Stomach (tissue), 9 donors: ENCODE measurements around the gene TENM3. TPM values are rescaled to one million over a fixed set of nuclear protein-coding genes. Genes with fewer than 3 reads are reported as not detected.

ENCODE experiments used
- DNase-seq, 2 donors: peaks; one replicate each; pipeline versions ENCODE4 v3.0.0 to v3.0.0-alpha.2; 2013 to 2019
- H3K27ac ChIP-seq, 5 donors: fragments of 200-600 bp in 4 of 5; sonication (generic) in 4 of 5; one replicate each; pipeline ENCODE4 v1.5.1; 2013 to 2019; ENCODE audit warnings: mild to moderate bottlenecking in 1 of 5, moderate library complexity in 1 of 5
- H3K27me3 ChIP-seq, 3 donors: fragments of 200-600 bp; sonication (generic); one replicate each; pipeline ENCODE4 v1.5.1; 2017 to 2019; ENCODE audit warnings: mixed run types in 1 of 3
- H3K36me3 ChIP-seq, 4 donors: fragments of 200-600 bp; sonication (generic); 1 replicate in 3 of 4; 2 replicates in 1 of 4; pipeline ENCODE4 v1.5.1; 2016 to 2019
- H3K4me1 ChIP-seq, 4 donors: fragments of 200-600 bp; sonication (generic); one replicate each; pipeline ENCODE4 v1.5.1; 2016 to 2019
- H3K4me3 ChIP-seq, 4 donors: fragments of 200-600 bp; sonication (generic) in 3 of 4; one replicate each; pipeline ENCODE4 v1.5.1; 2016 to 2019; ENCODE audit warnings: mild to moderate bottlenecking in 1 of 4
- H3K9me3 ChIP-seq, 4 donors: fragments of 200-600 bp; sonication (generic); one replicate each; pipeline ENCODE4 v1.5.1; 2016 to 2019
- EP300 ChIP-seq: sonication (generic); formaldehyde crosslinking; IDR thresholded peaks from one replicate; pipeline ENCODE4 v1.6.1; 2017; ENCODE audit warnings: antibody characterized with exemption
- POLR2A ChIP-seq, 4 donors: fragments of 450-650 bp; IDR thresholded peaks; one replicate each; pipeline ENCODE4 v1.6.1; 2016; ENCODE audit warnings: antibody characterized with exemption in 4 of 4, control low read depth in 2 of 4, mild to moderate bottlenecking in 1 of 4, moderate library complexity in 1 of 4
- POLR2AphosphoS5 ChIP-seq, 3 donors: sonication (generic); formaldehyde crosslinking; IDR thresholded peaks; one replicate each; pipeline ENCODE4 v1.6.1; 2016; ENCODE audit warnings: antibody characterized with exemption in 3 of 3
- WGBS, 5 donors: extraction: QIAGEN DNeasy Blood & Tissue Kit in 3 of 5; methylation state at CpG; one replicate each; pipeline versions ENCODE4 v1.1.5 to v1.1.7; 2013 to 2018; 5-methylcytosine and 5-hydroxymethylcytosine counted together
- intact Hi-C: fragments of 100-400 bp; cut with DNase I; formaldehyde crosslinking; loops from one replicate; pipeline ENCODE4 v1.15.1; 2023; ENCODE audit warnings: low total_unique reads
- polyA plus RNA-seq, 3 donors: library from polyadenylated mRNA; stranded (reverse); fragments of 200-250 nt; gene quantifications; one replicate each; pipeline ENCODE4 v1.2.3, GENCODE V29; 2013
- total RNA-seq, 5 donors: library from RNA; depleted of rRNA; stranded (reverse); fragments of >200 nt; gene quantifications; one replicate each; pipeline versions ENCODE4 v1.1.0 to v1.2.3, GENCODE V29; 2014 to 2016
- TF ChIP-seq, protein P1 (sequence below), 7 experiments: fragments of 450-650 bp in 4 of 7; fragments of 200-600 bp in 3 of 7; sonication (generic) in 3 of 7; IDR thresholded peaks; one replicate each; pipeline ENCODE4 v1.5.1; 2016 to 2019; ENCODE audit warnings: antibody characterized with exemption in 7 of 7, control low read depth in 2 of 7, mild to moderate bottlenecking in 1 of 7
- donor health status: healthy with polysubstance abuse.
- donor health status: Bipolar disorder and iron deficiency.
- donor health status: healthy.

The TENM3 gene
- total and polyA plus RNA-seq, 8 donors: under 0.01 to 8.3 (median 0.44) TPM

- Histone ChIP-seq H3K4me1 (no peaks in the 10 kb centered on the region), H3K27ac (no peak overlapping the region), H3K4me3 (no peak overlapping the region), H3K9me3 (no peaks in the 10 kb centered on the region), H3K36me3 (no peaks in the 10 kb centered on the region), H3K27me3 (no peaks in the 10 kb centered on the region)
- intact Hi-C loops: no loop called here
- no peak for TF ChIP-seq POLR2AphosphoS5 (IDR thresholded peaks at IDR 0.05)
- DNase-seq: no peak
- WGBS, 5 donors: 79 to 86% (median 80%) methylated on average over 3 of the region's 3 CpGs
Measured at GRCh38 chr4:182740256-182740655, 497.1 kb downstream of the TENM3 start.

DNA sequence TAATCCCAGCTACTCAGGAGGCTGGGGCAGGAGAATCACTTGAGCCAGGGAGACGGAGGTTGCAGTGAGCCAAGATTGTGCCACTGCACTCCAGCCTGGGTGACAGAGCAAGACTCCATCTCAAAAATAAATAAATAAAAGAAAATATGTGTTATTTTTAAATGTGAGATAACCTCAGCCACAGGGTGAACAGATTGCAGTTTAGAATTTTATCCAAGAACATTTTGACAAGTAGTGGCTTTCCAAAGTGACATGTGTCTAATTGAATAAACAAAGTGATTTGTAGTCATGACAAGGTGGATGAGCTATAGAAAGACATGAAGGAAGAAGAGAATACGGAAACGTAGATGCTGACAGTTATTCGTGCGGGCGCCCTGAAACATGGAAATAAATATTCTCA lies 497.9 kb downstream of the TENM3 start:
- no peak overlapping the region for H3K27ac ChIP-seq
- H3K36me3 ChIP-seq: no peaks in the 10 kb centered on the region
- no peak for DNase-seq
- TF ChIP-seq POLR2AphosphoS5 (IDR thresholded peaks at IDR 0.05) (no peak), EP300 (no peak), POLR2A (IDR thresholded peaks at IDR 0.05) (no peak)
- TF ChIP-seq, protein P1, sequence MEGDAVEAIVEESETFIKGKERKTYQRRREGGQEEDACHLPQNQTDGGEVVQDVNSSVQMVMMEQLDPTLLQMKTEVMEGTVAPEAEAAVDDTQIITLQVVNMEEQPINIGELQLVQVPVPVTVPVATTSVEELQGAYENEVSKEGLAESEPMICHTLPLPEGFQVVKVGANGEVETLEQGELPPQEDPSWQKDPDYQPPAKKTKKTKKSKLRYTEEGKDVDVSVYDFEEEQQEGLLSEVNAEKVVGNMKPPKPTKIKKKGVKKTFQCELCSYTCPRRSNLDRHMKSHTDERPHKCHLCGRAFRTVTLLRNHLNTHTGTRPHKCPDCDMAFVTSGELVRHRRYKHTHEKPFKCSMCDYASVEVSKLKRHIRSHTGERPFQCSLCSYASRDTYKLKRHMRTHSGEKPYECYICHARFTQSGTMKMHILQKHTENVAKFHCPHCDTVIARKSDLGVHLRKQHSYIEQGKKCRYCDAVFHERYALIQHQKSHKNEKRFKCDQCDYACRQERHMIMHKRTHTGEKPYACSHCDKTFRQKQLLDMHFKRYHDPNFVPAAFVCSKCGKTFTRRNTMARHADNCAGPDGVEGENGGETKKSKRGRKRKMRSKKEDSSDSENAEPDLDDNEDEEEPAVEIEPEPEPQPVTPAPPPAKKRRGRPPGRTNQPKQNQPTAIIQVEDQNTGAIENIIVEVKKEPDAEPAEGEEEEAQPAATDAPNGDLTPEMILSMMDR (IDR thresholded peaks at IDR 0.05): no peak
- no peaks in the 10 kb centered on the region for H3K27me3 ChIP-seq
- intact Hi-C loops: no loop called here
- peaks cover 0 to under 1% (median 0%) of the 10 kb centered on the region in 4 donors for H3K9me3 ChIP-seq
- 94 to 96% (median 94%) methylated on average over 6 of the region's 6 CpGs for WGBS, 5 donors
- no peaks in the 10 kb centered on the region for H3K4me1 ChIP-seq
- no peak overlapping the region for H3K4me3 ChIP-seq

GRCh38 chr4:182741914-182742313 lies 498.7 kb downstream of the TENM3 start:
- H3K27ac ChIP-seq: no peak overlapping the region
- intact Hi-C loops: no loop called here
- no peak for DNase-seq
- no peaks in the 10 kb centered on the region for H3K4me1 ChIP-seq
- H3K36me3 ChIP-seq: no peaks in the 10 kb centered on the region
- 79 to 86% (median 83%) methylated on average over 5 of the region's 5 CpGs for WGBS, 5 donors
- TF ChIP-seq POLR2A (IDR thresholded peaks at IDR 0.05): no peak
- no peaks in the 10 kb centered on the region for H3K27me3 ChIP-seq
- no peak overlapping the region for H3K4me3 ChIP-seq
- peaks cover 0 to 4% (median 0%) of the 10 kb centered on the region in 4 donors for H3K9me3 ChIP-seq

DNA sequence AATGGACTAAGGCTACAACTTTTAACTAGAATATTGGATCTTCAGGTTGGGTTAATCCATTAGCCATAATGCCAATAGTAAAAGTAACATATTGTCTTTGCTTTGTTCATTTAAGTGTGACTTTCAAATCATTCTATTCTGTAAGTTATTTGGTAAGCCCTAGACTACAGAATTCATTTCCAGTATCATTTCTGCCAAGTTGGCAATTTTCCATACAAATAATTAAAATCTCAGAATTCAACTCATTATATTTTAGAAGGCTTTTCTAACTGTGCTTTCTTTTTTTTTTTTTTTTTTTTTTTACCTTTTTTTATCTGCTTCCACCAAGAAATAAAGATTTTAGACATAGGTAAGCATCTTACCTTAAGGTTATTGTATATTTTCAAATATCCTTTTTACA lies 500.6 kb downstream of the TENM3 start:
- no peak overlapping the region for H3K4me3 ChIP-seq
- H3K27me3 ChIP-seq: no peaks in the 10 kb centered on the region
- H3K36me3 ChIP-seq: no peaks in the 10 kb centered on the region
- DNase-seq: no peak
- H3K4me1 ChIP-seq: no peaks in the 10 kb centered on the region
- intact Hi-C loops: no loop called here
- TF ChIP-seq EP300 (no peak), POLR2A (IDR thresholded peaks at IDR 0.05) (no peak), POLR2AphosphoS5 (IDR thresholded peaks at IDR 0.05) (no peak)
- TF ChIP-seq, protein P1 (IDR thresholded peaks at IDR 0.05): no peak
- no peak overlapping the region for H3K27ac ChIP-seq
- peaks cover 0 to 4% (median 0%) of the 10 kb centered on the region in 4 donors for H3K9me3 ChIP-seq

GRCh38 chr4:182745237-182745636 lies 502.0 kb downstream of the TENM3 start:
- Histone ChIP-seq H3K4me1 (no peaks in the 10 kb centered on the region), H3K36me3 (no peaks in the 10 kb centered on the region), H3K27me3 (no peaks in the 10 kb centered on the region), H3K9me3 (peaks cover 0 to 4% (median 0%) of the 10 kb centered on the region in 4 donors), H3K4me3 (no peak overlapping the region), H3K27ac (no peak overlapping the region)
- peak in 1 of 2 donors; percentile 38 for DNase-seq
- 30 to 50% (median 36%) methylated on average over 4 of the region's 4 CpGs for WGBS, 5 donors
- intact Hi-C loops: no loop called here
- TF ChIP-seq POLR2A (IDR thresholded peaks at IDR 0.05) (no peak), EP300 (no peak), POLR2AphosphoS5 (IDR thresholded peaks at IDR 0.05) (no peak)
- TF ChIP-seq, protein P1 (IDR thresholded peaks at IDR 0.05): no peak
